H1 (cell line): ENCODE results near the gene INO80. TPM values are rescaled to one million over a fixed set of nuclear protein-coding genes. Genes with fewer than 3 reads are reported as not detected.
A peak's percentile ranks its signal among the peaks of the same experiment; 100 is the strongest.

Source experiments
- CBX5 ChIP-seq: fragments of 300-800, 300-1000 bp; sonication (generic); IDR thresholded peaks from 2 replicates; pipeline ENCODE4 v1.7.1; 2016; ENCODE audit warnings: antibody characterized with exemption, low read length, low read depth
- CREB1 ChIP-seq: IDR thresholded peaks from 2 replicates; pipeline ENCODE4 v1.6.1; 2012; ENCODE audit warnings: inconsistent platforms
- CTCF ChIP-seq, 3 experiments: IDR thresholded peaks; 1 replicate in 2 of 3; 2 replicates in 1 of 3; pipeline versions ENCODE4 v1.5.1 to v1.6.1; 2011; ENCODE audit warnings: low read length in 3 of 3, mild to moderate bottlenecking in 3 of 3, inconsistent platforms in 2 of 3, low read depth in 1 of 3, moderate library complexity in 1 of 3; ENCODE audit not compliant: insufficient read depth in 1 of 3; ENCODE audit errors: control extremely low read depth in 1 of 3
- E2F6 ChIP-seq: IDR thresholded peaks from 2 replicates; pipeline ENCODE4 v1.6.1; 2012; ENCODE audit warnings: inconsistent platforms
- HDAC2 ChIP-seq, 2 experiments: fragments of 300-600 bp in 1 of 2; sonication (generic) in 1 of 2; IDR thresholded peaks; 2 replicates each; pipeline ENCODE4 v1.6.1; 2011 to 2012; ENCODE audit warnings: low read depth in 2 of 2, low read length in 2 of 2, mild to moderate bottlenecking in 2 of 2, moderate library complexity in 2 of 2, borderline replicate concordance in 1 of 2, inconsistent platforms in 1 of 2
- JUND ChIP-seq: IDR thresholded peaks from 2 replicates; pipeline ENCODE4 v1.6.1; 2011; ENCODE audit warnings: mild to moderate bottlenecking, improper control_type of control experiment, low read length
- KDM4A ChIP-seq: IDR thresholded peaks from one replicate; pipeline ENCODE4 v1.7.1; 2012; ENCODE audit warnings: low read depth, mild to moderate bottlenecking, moderate library complexity, low read length, inconsistent platforms; ENCODE audit not compliant: severe bottlenecking
- KDM5A ChIP-seq: fragments of 200-600 bp; IDR thresholded peaks from 2 replicates; pipeline ENCODE4 v1.7.1; 2012; ENCODE audit warnings: mild to moderate bottlenecking, low read length, inconsistent platforms, mixed read lengths
- PHF8 ChIP-seq: fragments of 200-600 bp; sonication (generic); conservative IDR thresholded peaks from 2 replicates; pipeline ENCODE4 v1.7.1; 2012; ENCODE audit warnings: low read depth, mild to moderate bottlenecking, inconsistent platforms, low read length, moderate library complexity
- RAD21 ChIP-seq, 2 experiments: IDR thresholded peaks in 1 of 2; conservative IDR thresholded peaks in 1 of 2; 2 replicates each; pipeline ENCODE4 v1.6.1; 2011; ENCODE audit warnings: low read depth in 2 of 2, low read length in 2 of 2, improper control_type of control experiment in 1 of 2, inconsistent platforms in 1 of 2, mild to moderate bottlenecking in 1 of 2, moderate library complexity in 1 of 2
- RFX5 ChIP-seq: IDR thresholded peaks from 2 replicates; pipeline ENCODE4 v1.6.1; 2011; ENCODE audit warnings: low read depth, low read length, improper control_type of control experiment, borderline replicate concordance
- SP1 ChIP-seq: IDR thresholded peaks from 2 replicates; pipeline ENCODE4 v1.6.1; 2011; ENCODE audit warnings: low read depth, low read length
- SP2 ChIP-seq: IDR thresholded peaks from 2 replicates; pipeline ENCODE4 v1.6.1; 2012; ENCODE audit warnings: mild to moderate bottlenecking, low read length, inconsistent platforms
- SRF ChIP-seq: IDR thresholded peaks from 2 replicates; pipeline ENCODE4 v1.6.1; 2011; ENCODE audit warnings: mild to moderate bottlenecking, low read depth, low read length, moderate library complexity
- TAF1 ChIP-seq: IDR thresholded peaks from 2 replicates; pipeline ENCODE4 v1.6.1; 2011; ENCODE audit warnings: mild to moderate bottlenecking, low read depth, low read length
- TAF7 ChIP-seq: optimal IDR thresholded peaks from 2 replicates; pipeline ENCODE3; 2011; ENCODE audit warnings: low read depth, mild to moderate bottlenecking, inconsistent platforms, low read length, moderate library complexity, borderline replicate concordance
- ZNF274 ChIP-seq: IDR thresholded peaks from 2 replicates; pipeline ENCODE4 v1.7.0; 2012; ENCODE audit warnings: low read length, borderline replicate concordance; ENCODE audit errors: extremely low read depth
- polyA plus RNA-seq, 7 experiments: library from polyadenylated mRNA; depleted of rRNA in 3 of 7; stranded (reverse) in 5 of 7; unstranded in 2 of 7; fragments of >200 nt in 5 of 7; fragments of 200-250 nt in 2 of 7; gene quantifications; 1 replicate in 5 of 7; 2 replicates in 1 of 7; 4 replicates in 1 of 7; pipeline versions ENCODE4 v1.2.1 to v1.2.3, GENCODE V29; 2011 to 2013; ENCODE audit warnings: missing spikeins in 2 of 7, mixed read lengths in 2 of 7
- total RNA-seq: library from RNA; stranded (reverse); fragmentation: NEBNext Ultra II Directional; extraction: Animal tissue kit (Norgen Biotek cat#: 25700); gene quantifications from 2 replicates; pipeline ENCODE4 v1.2.1, GENCODE V29; 2021
- TF ChIP-seq, protein P1 (sequence below): IDR thresholded peaks from 2 replicates; pipeline ENCODE4 v1.6.1; 2011; ENCODE audit warnings: low read length, improper control_type of control experiment

INO80 gene
- total and polyA plus RNA-seq, 2 of the 8 experiments (the other 6 are each of a cell fraction or from before 2014, with no cell fraction given), result 4.3 to 24.5 TPM

- TF ChIP-seq, protein P1, sequence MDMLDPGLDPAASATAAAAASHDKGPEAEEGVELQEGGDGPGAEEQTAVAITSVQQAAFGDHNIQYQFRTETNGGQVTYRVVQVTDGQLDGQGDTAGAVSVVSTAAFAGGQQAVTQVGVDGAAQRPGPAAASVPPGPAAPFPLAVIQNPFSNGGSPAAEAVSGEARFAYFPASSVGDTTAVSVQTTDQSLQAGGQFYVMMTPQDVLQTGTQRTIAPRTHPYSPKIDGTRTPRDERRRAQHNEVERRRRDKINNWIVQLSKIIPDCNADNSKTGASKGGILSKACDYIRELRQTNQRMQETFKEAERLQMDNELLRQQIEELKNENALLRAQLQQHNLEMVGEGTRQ, result no peak
- peak; percentile 26; the same call in 1 of the 2 replicates for TF ChIP-seq JUND
- 0 out of 4 replicates have a peak, but pooled peaks of 1 of the 2 experiments have one; percentile 26 for TF ChIP-seq HDAC2 (IDR thresholded peaks at IDR 0.05; ENCODE audit: borderline replicate concordance in 1 of 2, low read depth in 2 of 2, low read length in 2 of 2)
- no peak for TF ChIP-seq CBX5
- no peak for TF ChIP-seq E2F6
- 0 out of 4 replicates have a peak, but pooled peaks of 1 of the 2 experiments have one; percentile 4 for TF ChIP-seq RAD21 (IDR thresholded peaks at IDR 0.05 in 1 of 2, conservative IDR thresholded peaks at IDR 0.05 in 1 of 2; ENCODE audit: low read depth in 2 of 2, low read length in 2 of 2)
- no peak for TF ChIP-seq KDM5A
- peak; percentile 67 for TF ChIP-seq KDM4A
- peak; percentile 40; the same call in 1 of the 2 replicates for TF ChIP-seq SP1
- no peak for TF ChIP-seq ZNF274
- TF ChIP-seq RFX5, result no peak
- peak; percentile 92 for TF ChIP-seq TAF7
- peak; percentile 51 for TF ChIP-seq CREB1
- TF ChIP-seq TAF1, result peak; percentile 78
- TF ChIP-seq PHF8, result peak; percentile 76
- peak; percentile 88 for TF ChIP-seq SRF
- TF ChIP-seq CTCF (IDR thresholded peaks at IDR 0.05; ENCODE audit: control extremely low read depth in 1 of 3, insufficient read depth in 1 of 3, low read depth in 1 of 3, low read length in 3 of 3), result no peak
- TF ChIP-seq SP2, result no peak
These were observed at the start of gene INO80 (continued) for GRCh38 chr15:41116116-41116961.
